GM23338 (cell line): Measurements from ENCODE around the gene PTPN22. TPM values are rescaled to one million over a fixed set of nuclear protein-coding genes. Genes with fewer than 3 reads are reported as not detected.

Source experiments
- ATAC-seq: fragments of 200-7000 bp; cut with Tn5 transposase; 3 replicates; pipeline ENCODE4 v1.9.1; 2020
- DNase-seq: peaks from one replicate; pipeline ENCODE4 v3.0.0-alpha.2; 2015; ENCODE audit warnings: low spot score
- H2AFZ ChIP-seq: fragments of 200-600 bp; sonication (generic); 2 replicates; pipeline ENCODE4 v1.8.0; 2016; ENCODE audit warnings: antibody characterized with exemption, mild to moderate bottlenecking, moderate library complexity
- H3F3A ChIP-seq: fragments of 200-600 bp; sonication (generic); replicated peaks from 2 replicates; pipeline ENCODE4 v1.8.0; 2017; ENCODE audit warnings: antibody characterized with exemption, mixed run types, low read depth
- H3K27ac ChIP-seq: fragments of 200-600 bp; sonication (generic); 2 replicates; pipeline ENCODE4 v1.6.1; 2016; ENCODE audit warnings: low read depth
- H3K27me3 ChIP-seq: fragments of 200-600 bp; sonication (generic); 2 replicates; pipeline ENCODE4 v1.8.0; 2016; ENCODE audit warnings: mild to moderate bottlenecking, mixed run types, moderate library complexity; ENCODE audit not compliant: insufficient read depth
- H3K36me3 ChIP-seq: fragments of 200-600 bp; sonication (generic); 2 replicates; pipeline ENCODE4 v1.8.0; 2016; ENCODE audit warnings: mild to moderate bottlenecking; ENCODE audit not compliant: insufficient read depth
- H3K4me1 ChIP-seq: fragments of 200-600 bp; sonication (generic); 2 replicates; pipeline ENCODE4 v1.8.0; 2016; ENCODE audit warnings: mild to moderate bottlenecking, moderate library complexity; ENCODE audit not compliant: insufficient read depth
- H3K4me2 ChIP-seq: fragments of 200-600 bp; sonication (generic); 2 replicates; pipeline ENCODE4 v1.7.1; 2017; ENCODE audit warnings: mixed run types
- H3K4me3 ChIP-seq: fragments of 200-600 bp; sonication (generic); 2 replicates; pipeline ENCODE4 v1.6.1; 2016; ENCODE audit warnings: mixed run types
- H3K79me2 ChIP-seq: fragments of 200-600 bp; sonication (generic); replicated peaks from 2 replicates; pipeline ENCODE4 v1.8.0; 2017; ENCODE audit warnings: mild to moderate bottlenecking; ENCODE audit not compliant: insufficient read depth
- H3K9me2 ChIP-seq: fragments of 200-600 bp; sonication (generic); 2 replicates; pipeline ENCODE4 v1.8.0; 2017; ENCODE audit not compliant: insufficient read depth
- H4K20me1 ChIP-seq: fragments of 200-600 bp; sonication (generic); replicated peaks from 2 replicates; pipeline ENCODE4 v1.8.0; 2017; ENCODE audit warnings: mild to moderate bottlenecking; ENCODE audit not compliant: insufficient read depth
- H3K27ac Mint-ChIP-seq: 2 replicates; pipeline ENCODE4 v1.8.0; 2020; ENCODE audit warnings: inconsistent platforms, mild to moderate bottlenecking, moderate library complexity, mixed read lengths
- H3K27me3 Mint-ChIP-seq: 3 replicates; pipeline ENCODE4 v1.8.0; 2022; ENCODE audit warnings: low read depth, mild to moderate bottlenecking, moderate library complexity, mixed read lengths, inconsistent platforms; ENCODE audit not compliant: insufficient read depth, poor library complexity
- H3K36me3 Mint-ChIP-seq: 3 replicates; pipeline ENCODE4 v1.8.0; 2021; ENCODE audit warnings: low read depth, mild to moderate bottlenecking, inconsistent platforms, moderate library complexity, mixed read lengths
- H3K4me1 Mint-ChIP-seq: 3 replicates; pipeline ENCODE4 v1.8.0; 2020; ENCODE audit warnings: mild to moderate bottlenecking, inconsistent platforms, mixed read lengths
- H3K4me3 Mint-ChIP-seq: 3 replicates; pipeline ENCODE4 v1.8.0; 2021; ENCODE audit warnings: moderate library complexity, mild to moderate bottlenecking, inconsistent platforms, mixed read lengths
- H3K9me3 Mint-ChIP-seq: 3 replicates; pipeline ENCODE4 v1.8.0; 2020; ENCODE audit warnings: moderate library complexity, mild to moderate bottlenecking, inconsistent platforms, mixed read lengths
- CREB1 ChIP-seq: fragments of 250-450 bp; sonication (Bioruptor Pico); IDR thresholded peaks from 2 replicates; pipeline ENCODE4 v1.5.0; 2020; ENCODE audit warnings: low read depth, mild to moderate bottlenecking, moderate library complexity
- EZH2 ChIP-seq: fragments of 200-600 bp; sonication (generic); IDR thresholded peaks from one replicate; pipeline ENCODE4 v1.8.0; 2017; ENCODE audit warnings: antibody characterized with exemption, mild to moderate bottlenecking, low read depth; ENCODE audit not compliant: unreplicated experiment
- EZH2phosphoT487 ChIP-seq: fragments of 200-600 bp; sonication (generic); IDR thresholded peaks from one replicate; pipeline ENCODE4 v1.8.1; 2018; ENCODE audit warnings: antibody characterized with exemption; ENCODE audit not compliant: unreplicated experiment
- JUNB ChIP-seq: IDR thresholded peaks from one replicate; pipeline ENCODE4 v1.6.1; 2016; ENCODE audit warnings: antibody characterized with exemption; ENCODE audit not compliant: unreplicated experiment
- NANOG ChIP-seq: IDR thresholded peaks from 2 replicates; pipeline ENCODE4 v1.6.1; 2016; ENCODE audit warnings: antibody characterized with exemption, borderline replicate concordance
- POLR2AphosphoS5 ChIP-seq: IDR thresholded peaks from 2 replicates; pipeline ENCODE4 v1.6.1; 2016; ENCODE audit warnings: antibody characterized with exemption, low read depth
- STAT1 ChIP-seq: IDR thresholded peaks from one replicate; pipeline ENCODE4 v1.6.1; 2016; ENCODE audit warnings: antibody characterized with exemption; ENCODE audit not compliant: unreplicated experiment
- ZNF114 ChIP-seq: fragments of 250-450 bp; sonication (Bioruptor Pico); IDR thresholded peaks from 2 replicates; pipeline ENCODE4 v1.5.0; 2020; ENCODE audit warnings: mild to moderate bottlenecking, moderate library complexity
- ZNF331 ChIP-seq: fragments of 250-450 bp; sonication (Bioruptor Pico); IDR thresholded peaks from 2 replicates; pipeline ENCODE4 v1.5.0; 2020; ENCODE audit warnings: low read depth, mild to moderate bottlenecking, moderate library complexity
- polyA plus RNA-seq: library from polyadenylated mRNA; unstranded; fragments of >200 nt; fragmentation: Nextera tagmentation; extraction: Ambion mirVana; gene quantifications from 2 replicates; pipeline ENCODE4 v1.2.1, GENCODE V29; 2016
- total RNA-seq: library from RNA; depleted of rRNA; stranded (reverse); fragments of >200 nt; shearing (Covaris generic); gene quantifications from 2 replicates; pipeline ENCODE4 v1.2.3, GENCODE V29; 2014
- TF ChIP-seq, protein P1 (sequence below): IDR thresholded peaks from 2 replicates; pipeline ENCODE4 v1.6.1; 2016; ENCODE audit warnings: antibody characterized with exemption
- TF ChIP-seq, protein P2 (sequence below), 2 experiments: fragments of 200-600 bp in 1 of 2; sonication (generic) in 1 of 2; conservative IDR thresholded peaks; 2 replicates each; pipeline versions ENCODE4 v1.5.1 to v1.6.1; 2016 to 2017; ENCODE audit warnings: antibody characterized with exemption in 2 of 2, low read depth in 2 of 2, mild to moderate bottlenecking in 2 of 2, moderate library complexity in 1 of 2
- TF ChIP-seq, protein P3 (sequence below): IDR thresholded peaks from one replicate; pipeline ENCODE4 v1.6.1; 2018; ENCODE audit warnings: antibody characterized with exemption; ENCODE audit not compliant: unreplicated experiment

PTPN22 gene
- total and polyA plus RNA-seq, 2 experiments from 2014 or later = 0.08 TPM; not detected in 1

DNA sequence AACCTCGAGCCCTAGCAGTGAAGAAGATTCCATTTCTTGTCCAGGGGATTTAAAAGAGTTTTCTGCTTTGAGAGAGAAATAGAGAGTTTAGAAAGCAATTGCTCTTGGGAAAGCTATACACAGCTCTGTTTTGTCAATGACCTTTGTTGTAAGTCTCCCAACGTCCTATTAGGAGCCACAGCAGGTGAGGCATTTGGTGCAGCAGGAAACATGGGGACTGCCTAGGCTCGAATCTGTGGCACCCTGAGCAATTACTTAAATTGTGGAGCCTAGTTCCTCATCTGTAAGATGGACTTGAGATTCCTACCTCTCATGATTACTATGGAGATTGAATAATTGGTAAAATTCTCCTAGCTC lies 41.8 kb upstream of the PTPN22 start (continued):
- no peak for TF ChIP-seq STAT1
- no peak for TF ChIP-seq ZNF114 (CRISPR knock-in tag)
- no peak for TF ChIP-seq EZH2
- TF ChIP-seq, protein P1, sequence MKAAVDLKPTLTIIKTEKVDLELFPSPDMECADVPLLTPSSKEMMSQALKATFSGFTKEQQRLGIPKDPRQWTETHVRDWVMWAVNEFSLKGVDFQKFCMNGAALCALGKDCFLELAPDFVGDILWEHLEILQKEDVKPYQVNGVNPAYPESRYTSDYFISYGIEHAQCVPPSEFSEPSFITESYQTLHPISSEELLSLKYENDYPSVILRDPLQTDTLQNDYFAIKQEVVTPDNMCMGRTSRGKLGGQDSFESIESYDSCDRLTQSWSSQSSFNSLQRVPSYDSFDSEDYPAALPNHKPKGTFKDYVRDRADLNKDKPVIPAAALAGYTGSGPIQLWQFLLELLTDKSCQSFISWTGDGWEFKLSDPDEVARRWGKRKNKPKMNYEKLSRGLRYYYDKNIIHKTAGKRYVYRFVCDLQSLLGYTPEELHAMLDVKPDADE = no peak
- TF ChIP-seq CREB1 (CRISPR knock-in tag) = no peak
- TF ChIP-seq ZNF331 (CRISPR knock-in tag) = no peak
- TF ChIP-seq, protein P2, sequence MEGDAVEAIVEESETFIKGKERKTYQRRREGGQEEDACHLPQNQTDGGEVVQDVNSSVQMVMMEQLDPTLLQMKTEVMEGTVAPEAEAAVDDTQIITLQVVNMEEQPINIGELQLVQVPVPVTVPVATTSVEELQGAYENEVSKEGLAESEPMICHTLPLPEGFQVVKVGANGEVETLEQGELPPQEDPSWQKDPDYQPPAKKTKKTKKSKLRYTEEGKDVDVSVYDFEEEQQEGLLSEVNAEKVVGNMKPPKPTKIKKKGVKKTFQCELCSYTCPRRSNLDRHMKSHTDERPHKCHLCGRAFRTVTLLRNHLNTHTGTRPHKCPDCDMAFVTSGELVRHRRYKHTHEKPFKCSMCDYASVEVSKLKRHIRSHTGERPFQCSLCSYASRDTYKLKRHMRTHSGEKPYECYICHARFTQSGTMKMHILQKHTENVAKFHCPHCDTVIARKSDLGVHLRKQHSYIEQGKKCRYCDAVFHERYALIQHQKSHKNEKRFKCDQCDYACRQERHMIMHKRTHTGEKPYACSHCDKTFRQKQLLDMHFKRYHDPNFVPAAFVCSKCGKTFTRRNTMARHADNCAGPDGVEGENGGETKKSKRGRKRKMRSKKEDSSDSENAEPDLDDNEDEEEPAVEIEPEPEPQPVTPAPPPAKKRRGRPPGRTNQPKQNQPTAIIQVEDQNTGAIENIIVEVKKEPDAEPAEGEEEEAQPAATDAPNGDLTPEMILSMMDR (conservative IDR thresholded peaks at IDR 0.05; ENCODE audit: low read depth in 2 of 2) = no peak

- H3K4me1 Mint-ChIP-seq = peaks cover 3% of the 10 kb centered on the region; the same call in 1 of the 3 replicates
- no peaks in the 10 kb centered on the region for H3K9me2 ChIP-seq
- H3K4me3 Mint-ChIP-seq = no peak overlapping the region
- peaks cover 18% of the 10 kb centered on the region for H3K36me3 ChIP-seq
- H3K27me3 Mint-ChIP-seq = no peaks in the 10 kb centered on the region
- H3K36me3 Mint-ChIP-seq = peaks cover 18% of the 10 kb centered on the region
- no peak overlapping the region for H2AFZ ChIP-seq
- no peak for ATAC-seq
- no peak overlapping the region for H3K27ac ChIP-seq
- no peaks in the 10 kb centered on the region for H3K79me2 ChIP-seq
- no peak for DNase-seq
- no peak overlapping the region for H3K27ac Mint-ChIP-seq
- H4K20me1 ChIP-seq = no peaks in the 10 kb centered on the region; the same call in 1 of the 2 replicates
- H3K9me3 Mint-ChIP-seq = no peaks in the 10 kb centered on the region
- no peaks in the 10 kb centered on the region for H3K4me1 ChIP-seq
- H3K4me2 ChIP-seq = no peak overlapping the region
- H3K27me3 ChIP-seq = no peaks in the 10 kb centered on the region
- H3F3A ChIP-seq = no peaks in the 10 kb centered on the region
- no peak for TF ChIP-seq STAT1
- TF ChIP-seq, protein P2 (conservative IDR thresholded peaks at IDR 0.05; ENCODE audit: low read depth in 2 of 2) = no peak
- no peak for TF ChIP-seq EZH2
- no peak for TF ChIP-seq ZNF114 (CRISPR knock-in tag)
- TF ChIP-seq, protein P3, sequence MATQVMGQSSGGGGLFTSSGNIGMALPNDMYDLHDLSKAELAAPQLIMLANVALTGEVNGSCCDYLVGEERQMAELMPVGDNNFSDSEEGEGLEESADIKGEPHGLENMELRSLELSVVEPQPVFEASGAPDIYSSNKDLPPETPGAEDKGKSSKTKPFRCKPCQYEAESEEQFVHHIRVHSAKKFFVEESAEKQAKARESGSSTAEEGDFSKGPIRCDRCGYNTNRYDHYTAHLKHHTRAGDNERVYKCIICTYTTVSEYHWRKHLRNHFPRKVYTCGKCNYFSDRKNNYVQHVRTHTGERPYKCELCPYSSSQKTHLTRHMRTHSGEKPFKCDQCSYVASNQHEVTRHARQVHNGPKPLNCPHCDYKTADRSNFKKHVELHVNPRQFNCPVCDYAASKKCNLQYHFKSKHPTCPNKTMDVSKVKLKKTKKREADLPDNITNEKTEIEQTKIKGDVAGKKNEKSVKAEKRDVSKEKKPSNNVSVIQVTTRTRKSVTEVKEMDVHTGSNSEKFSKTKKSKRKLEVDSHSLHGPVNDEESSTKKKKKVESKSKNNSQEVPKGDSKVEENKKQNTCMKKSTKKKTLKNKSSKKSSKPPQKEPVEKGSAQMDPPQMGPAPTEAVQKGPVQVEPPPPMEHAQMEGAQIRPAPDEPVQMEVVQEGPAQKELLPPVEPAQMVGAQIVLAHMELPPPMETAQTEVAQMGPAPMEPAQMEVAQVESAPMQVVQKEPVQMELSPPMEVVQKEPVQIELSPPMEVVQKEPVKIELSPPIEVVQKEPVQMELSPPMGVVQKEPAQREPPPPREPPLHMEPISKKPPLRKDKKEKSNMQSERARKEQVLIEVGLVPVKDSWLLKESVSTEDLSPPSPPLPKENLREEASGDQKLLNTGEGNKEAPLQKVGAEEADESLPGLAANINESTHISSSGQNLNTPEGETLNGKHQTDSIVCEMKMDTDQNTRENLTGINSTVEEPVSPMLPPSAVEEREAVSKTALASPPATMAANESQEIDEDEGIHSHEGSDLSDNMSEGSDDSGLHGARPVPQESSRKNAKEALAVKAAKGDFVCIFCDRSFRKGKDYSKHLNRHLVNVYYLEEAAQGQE = no peak
- no peak for TF ChIP-seq CREB1 (CRISPR knock-in tag)
- no peak for TF ChIP-seq POLR2AphosphoS5
- TF ChIP-seq ZNF331 (CRISPR knock-in tag) = no peak
- no peak for TF ChIP-seq EZH2phosphoT487
- TF ChIP-seq NANOG = no peak
- TF ChIP-seq, protein P1 = no peak
- TF ChIP-seq JUNB = no peak
- no peak overlapping the region for H3K4me3 ChIP-seq
Observed at GRCh38 chr1:113912594-113913311, 41.2 kb upstream of the PTPN22 start.
